WTC11 (cell line): Measurements from ENCODE around the gene ASCL3.
"Not testable (repeated sequence)": the region's sequence is repeated elsewhere in the genome, so short reads cannot be mapped to it uniquely, and the experiment has no call there.

ENCODE experiments used
- ATF1 ChIP-seq: sonication (generic); formaldehyde crosslinking; IDR thresholded peaks from 2 replicates; pipeline ENCODE4 v1.8.1; 2023; ENCODE audit warnings: mild to moderate bottlenecking, moderate library complexity, missing genetic modification reagents
- CBFB ChIP-seq: sonication (generic); formaldehyde crosslinking; IDR thresholded peaks from 2 replicates; pipeline ENCODE4 v1.8.1; 2022; ENCODE audit warnings: mild to moderate bottlenecking, low read depth, missing genetic modification reagents
- SP1 ChIP-seq: sonication (generic); formaldehyde crosslinking; conservative IDR thresholded peaks from 2 replicates; pipeline ENCODE4 v1.8.1; 2022; ENCODE audit warnings: missing genetic modification reagents
- TCF7 ChIP-seq: sonication (generic); formaldehyde crosslinking; IDR thresholded peaks from 2 replicates; pipeline ENCODE4 v1.8.0; 2022; ENCODE audit warnings: mild to moderate bottlenecking, low read depth, missing genetic modification reagents, moderate library complexity
- TEAD4 ChIP-seq: sonication (generic); formaldehyde crosslinking; IDR thresholded peaks from 2 replicates; pipeline ENCODE4 v1.8.0; 2022; ENCODE audit warnings: mild to moderate bottlenecking, missing genetic modification reagents
- TF ChIP-seq, protein P1 (sequence below): sonication (generic); formaldehyde crosslinking; IDR thresholded peaks from 2 replicates; pipeline ENCODE4 v1.8.0; 2022; ENCODE audit warnings: mild to moderate bottlenecking, missing genetic modification reagents
- TF ChIP-seq, protein P2 (sequence below): fragments of 200-600 bp; IDR thresholded peaks from 2 replicates; pipeline ENCODE4 v1.8.0; 2022; ENCODE audit warnings: antibody characterized with exemption
- TF ChIP-seq, protein P3 (sequence below): sonication (generic); formaldehyde crosslinking; conservative IDR thresholded peaks from 2 replicates; pipeline ENCODE4 v1.8.1; 2022; ENCODE audit warnings: mild to moderate bottlenecking, missing genetic modification reagents
- TF ChIP-seq, protein P4 (sequence below): sonication (generic); formaldehyde crosslinking; IDR thresholded peaks from 2 replicates; pipeline ENCODE4 v1.8.1; 2022; ENCODE audit warnings: low read depth, missing genetic modification reagents, borderline replicate concordance
- TF ChIP-seq, protein P5 (sequence below): sonication (generic); formaldehyde crosslinking; IDR thresholded peaks from 2 replicates; pipeline ENCODE4 v1.8.0; 2022; ENCODE audit warnings: missing genetic modification reagents
- TF ChIP-seq, protein P6 (sequence below): sonication (generic); formaldehyde crosslinking; IDR thresholded peaks from 2 replicates; pipeline ENCODE4 v1.8.0; 2022; ENCODE audit warnings: mild to moderate bottlenecking, missing genetic modification reagents
- TF ChIP-seq, protein P7 (sequence below): sonication (generic); formaldehyde crosslinking; conservative IDR thresholded peaks from 2 replicates; pipeline ENCODE4 v1.8.1; 2023; ENCODE audit warnings: mild to moderate bottlenecking, low read depth, missing genetic modification reagents, moderate library complexity
- TF ChIP-seq, protein P8 (sequence below): sonication (generic); formaldehyde crosslinking; IDR thresholded peaks from 2 replicates; pipeline ENCODE4 v1.8.1; 2023; ENCODE audit warnings: mild to moderate bottlenecking, missing genetic modification reagents, moderate library complexity

DNA sequence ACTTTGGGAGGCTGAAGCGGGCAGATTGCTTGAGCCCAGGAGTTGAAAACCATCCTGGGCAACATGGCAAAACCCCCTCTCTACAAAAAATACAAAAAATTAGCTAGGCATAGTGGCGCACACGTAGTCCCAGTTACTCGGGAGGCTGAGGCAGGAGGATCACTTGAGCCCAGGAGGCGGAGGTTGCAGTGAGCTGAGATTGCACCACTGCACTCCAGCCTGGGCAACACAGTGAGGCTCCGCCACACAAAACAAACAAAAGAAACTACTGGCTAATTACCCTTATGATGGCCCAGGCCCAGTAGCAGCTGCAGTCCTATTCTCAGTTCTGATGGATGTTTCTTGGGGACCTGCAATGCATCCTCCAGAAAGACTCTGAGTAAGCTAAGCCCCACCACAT, 44.0 kb upstream of the ASCL3 start:
- TF ChIP-seq, protein P1, sequence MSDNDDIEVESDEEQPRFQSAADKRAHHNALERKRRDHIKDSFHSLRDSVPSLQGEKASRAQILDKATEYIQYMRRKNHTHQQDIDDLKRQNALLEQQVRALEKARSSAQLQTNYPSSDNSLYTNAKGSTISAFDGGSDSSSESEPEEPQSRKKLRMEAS (CRISPR knock-in tag), result not testable (repeated sequence)
- TF ChIP-seq, protein P2, sequence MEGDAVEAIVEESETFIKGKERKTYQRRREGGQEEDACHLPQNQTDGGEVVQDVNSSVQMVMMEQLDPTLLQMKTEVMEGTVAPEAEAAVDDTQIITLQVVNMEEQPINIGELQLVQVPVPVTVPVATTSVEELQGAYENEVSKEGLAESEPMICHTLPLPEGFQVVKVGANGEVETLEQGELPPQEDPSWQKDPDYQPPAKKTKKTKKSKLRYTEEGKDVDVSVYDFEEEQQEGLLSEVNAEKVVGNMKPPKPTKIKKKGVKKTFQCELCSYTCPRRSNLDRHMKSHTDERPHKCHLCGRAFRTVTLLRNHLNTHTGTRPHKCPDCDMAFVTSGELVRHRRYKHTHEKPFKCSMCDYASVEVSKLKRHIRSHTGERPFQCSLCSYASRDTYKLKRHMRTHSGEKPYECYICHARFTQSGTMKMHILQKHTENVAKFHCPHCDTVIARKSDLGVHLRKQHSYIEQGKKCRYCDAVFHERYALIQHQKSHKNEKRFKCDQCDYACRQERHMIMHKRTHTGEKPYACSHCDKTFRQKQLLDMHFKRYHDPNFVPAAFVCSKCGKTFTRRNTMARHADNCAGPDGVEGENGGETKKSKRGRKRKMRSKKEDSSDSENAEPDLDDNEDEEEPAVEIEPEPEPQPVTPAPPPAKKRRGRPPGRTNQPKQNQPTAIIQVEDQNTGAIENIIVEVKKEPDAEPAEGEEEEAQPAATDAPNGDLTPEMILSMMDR, result not testable (repeated sequence)
- TF ChIP-seq, protein P3, sequence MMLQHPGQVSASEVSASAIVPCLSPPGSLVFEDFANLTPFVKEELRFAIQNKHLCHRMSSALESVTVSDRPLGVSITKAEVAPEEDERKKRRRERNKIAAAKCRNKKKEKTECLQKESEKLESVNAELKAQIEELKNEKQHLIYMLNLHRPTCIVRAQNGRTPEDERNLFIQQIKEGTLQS (CRISPR knock-in tag), result not testable (repeated sequence)
- TF ChIP-seq ATF1 (CRISPR knock-in tag); TEAD4 (CRISPR knock-in tag); CBFB; SP1 (CRISPR knock-in tag); TCF7 (CRISPR knock-in tag): not testable (repeated sequence)
- TF ChIP-seq, protein P4, sequence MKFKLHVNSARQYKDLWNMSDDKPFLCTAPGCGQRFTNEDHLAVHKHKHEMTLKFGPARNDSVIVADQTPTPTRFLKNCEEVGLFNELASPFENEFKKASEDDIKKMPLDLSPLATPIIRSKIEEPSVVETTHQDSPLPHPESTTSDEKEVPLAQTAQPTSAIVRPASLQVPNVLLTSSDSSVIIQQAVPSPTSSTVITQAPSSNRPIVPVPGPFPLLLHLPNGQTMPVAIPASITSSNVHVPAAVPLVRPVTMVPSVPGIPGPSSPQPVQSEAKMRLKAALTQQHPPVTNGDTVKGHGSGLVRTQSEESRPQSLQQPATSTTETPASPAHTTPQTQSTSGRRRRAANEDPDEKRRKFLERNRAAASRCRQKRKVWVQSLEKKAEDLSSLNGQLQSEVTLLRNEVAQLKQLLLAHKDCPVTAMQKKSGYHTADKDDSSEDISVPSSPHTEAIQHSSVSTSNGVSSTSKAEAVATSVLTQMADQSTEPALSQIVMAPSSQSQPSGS (CRISPR knock-in tag), result not testable (repeated sequence)
- TF ChIP-seq, protein P5, sequence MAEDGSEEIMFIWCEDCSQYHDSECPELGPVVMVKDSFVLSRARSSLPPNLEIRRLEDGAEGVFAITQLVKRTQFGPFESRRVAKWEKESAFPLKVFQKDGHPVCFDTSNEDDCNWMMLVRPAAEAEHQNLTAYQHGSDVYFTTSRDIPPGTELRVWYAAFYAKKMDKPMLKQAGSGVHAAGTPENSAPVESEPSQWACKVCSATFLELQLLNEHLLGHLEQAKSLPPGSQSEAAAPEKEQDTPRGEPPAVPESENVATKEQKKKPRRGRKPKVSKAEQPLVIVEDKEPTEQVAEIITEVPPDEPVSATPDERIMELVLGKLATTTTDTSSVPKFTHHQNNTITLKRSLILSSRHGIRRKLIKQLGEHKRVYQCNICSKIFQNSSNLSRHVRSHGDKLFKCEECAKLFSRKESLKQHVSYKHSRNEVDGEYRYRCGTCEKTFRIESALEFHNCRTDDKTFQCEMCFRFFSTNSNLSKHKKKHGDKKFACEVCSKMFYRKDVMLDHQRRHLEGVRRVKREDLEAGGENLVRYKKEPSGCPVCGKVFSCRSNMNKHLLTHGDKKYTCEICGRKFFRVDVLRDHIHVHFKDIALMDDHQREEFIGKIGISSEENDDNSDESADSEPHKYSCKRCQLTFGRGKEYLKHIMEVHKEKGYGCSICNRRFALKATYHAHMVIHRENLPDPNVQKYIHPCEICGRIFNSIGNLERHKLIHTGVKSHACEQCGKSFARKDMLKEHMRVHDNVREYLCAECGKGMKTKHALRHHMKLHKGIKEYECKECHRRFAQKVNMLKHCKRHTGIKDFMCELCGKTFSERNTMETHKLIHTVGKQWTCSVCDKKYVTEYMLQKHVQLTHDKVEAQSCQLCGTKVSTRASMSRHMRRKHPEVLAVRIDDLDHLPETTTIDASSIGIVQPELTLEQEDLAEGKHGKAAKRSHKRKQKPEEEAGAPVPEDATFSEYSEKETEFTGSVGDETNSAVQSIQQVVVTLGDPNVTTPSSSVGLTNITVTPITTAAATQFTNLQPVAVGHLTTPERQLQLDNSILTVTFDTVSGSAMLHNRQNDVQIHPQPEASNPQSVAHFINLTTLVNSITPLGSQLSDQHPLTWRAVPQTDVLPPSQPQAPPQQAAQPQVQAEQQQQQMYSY (CRISPR knock-in tag), result not testable (repeated sequence)
- TF ChIP-seq, protein P6, sequence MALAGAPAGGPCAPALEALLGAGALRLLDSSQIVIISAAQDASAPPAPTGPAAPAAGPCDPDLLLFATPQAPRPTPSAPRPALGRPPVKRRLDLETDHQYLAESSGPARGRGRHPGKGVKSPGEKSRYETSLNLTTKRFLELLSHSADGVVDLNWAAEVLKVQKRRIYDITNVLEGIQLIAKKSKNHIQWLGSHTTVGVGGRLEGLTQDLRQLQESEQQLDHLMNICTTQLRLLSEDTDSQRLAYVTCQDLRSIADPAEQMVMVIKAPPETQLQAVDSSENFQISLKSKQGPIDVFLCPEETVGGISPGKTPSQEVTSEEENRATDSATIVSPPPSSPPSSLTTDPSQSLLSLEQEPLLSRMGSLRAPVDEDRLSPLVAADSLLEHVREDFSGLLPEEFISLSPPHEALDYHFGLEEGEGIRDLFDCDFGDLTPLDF, result not testable (repeated sequence)
- TF ChIP-seq, protein P7, sequence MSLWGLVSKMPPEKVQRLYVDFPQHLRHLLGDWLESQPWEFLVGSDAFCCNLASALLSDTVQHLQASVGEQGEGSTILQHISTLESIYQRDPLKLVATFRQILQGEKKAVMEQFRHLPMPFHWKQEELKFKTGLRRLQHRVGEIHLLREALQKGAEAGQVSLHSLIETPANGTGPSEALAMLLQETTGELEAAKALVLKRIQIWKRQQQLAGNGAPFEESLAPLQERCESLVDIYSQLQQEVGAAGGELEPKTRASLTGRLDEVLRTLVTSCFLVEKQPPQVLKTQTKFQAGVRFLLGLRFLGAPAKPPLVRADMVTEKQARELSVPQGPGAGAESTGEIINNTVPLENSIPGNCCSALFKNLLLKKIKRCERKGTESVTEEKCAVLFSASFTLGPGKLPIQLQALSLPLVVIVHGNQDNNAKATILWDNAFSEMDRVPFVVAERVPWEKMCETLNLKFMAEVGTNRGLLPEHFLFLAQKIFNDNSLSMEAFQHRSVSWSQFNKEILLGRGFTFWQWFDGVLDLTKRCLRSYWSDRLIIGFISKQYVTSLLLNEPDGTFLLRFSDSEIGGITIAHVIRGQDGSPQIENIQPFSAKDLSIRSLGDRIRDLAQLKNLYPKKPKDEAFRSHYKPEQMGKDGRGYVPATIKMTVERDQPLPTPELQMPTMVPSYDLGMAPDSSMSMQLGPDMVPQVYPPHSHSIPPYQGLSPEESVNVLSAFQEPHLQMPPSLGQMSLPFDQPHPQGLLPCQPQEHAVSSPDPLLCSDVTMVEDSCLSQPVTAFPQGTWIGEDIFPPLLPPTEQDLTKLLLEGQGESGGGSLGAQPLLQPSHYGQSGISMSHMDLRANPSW (CRISPR knock-in tag), result not testable (repeated sequence)
- TF ChIP-seq, protein P8, sequence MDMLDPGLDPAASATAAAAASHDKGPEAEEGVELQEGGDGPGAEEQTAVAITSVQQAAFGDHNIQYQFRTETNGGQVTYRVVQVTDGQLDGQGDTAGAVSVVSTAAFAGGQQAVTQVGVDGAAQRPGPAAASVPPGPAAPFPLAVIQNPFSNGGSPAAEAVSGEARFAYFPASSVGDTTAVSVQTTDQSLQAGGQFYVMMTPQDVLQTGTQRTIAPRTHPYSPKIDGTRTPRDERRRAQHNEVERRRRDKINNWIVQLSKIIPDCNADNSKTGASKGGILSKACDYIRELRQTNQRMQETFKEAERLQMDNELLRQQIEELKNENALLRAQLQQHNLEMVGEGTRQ, result not testable (repeated sequence)
